Measurements from ENCODE around the gene UGCG. TPM values are rescaled to one million over a fixed set of nuclear protein-coding genes. Genes with fewer than 3 reads are reported as not detected.

The UGCG gene
- total and polyA plus RNA-seq, 10 of the 15 experiments (the other 5 are each of a cell fraction or from before 2014, with no cell fraction given) = 21.7 to 96.6 (median 48.9) TPM

DNA sequence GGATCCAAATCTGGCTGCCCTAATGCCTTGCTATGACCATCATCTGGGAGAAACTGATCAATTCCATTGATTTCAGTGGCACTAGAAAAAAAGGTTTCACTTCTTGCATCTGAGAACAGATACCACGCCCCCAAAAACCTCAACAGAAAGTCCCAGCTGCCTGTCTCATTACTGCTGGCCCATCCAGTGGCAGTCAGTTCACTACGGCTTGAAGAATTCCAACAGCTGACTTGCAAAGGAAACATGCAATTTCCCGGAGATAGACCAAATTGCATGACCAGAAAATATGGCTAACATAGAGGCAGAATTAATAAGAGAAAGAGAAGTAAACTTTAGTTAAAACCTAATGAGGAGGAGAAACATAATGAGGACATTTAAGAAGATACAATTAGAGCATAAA lies 48.6 kb downstream of the UGCG start (continued):
- TF ChIP-seq, protein P1, sequence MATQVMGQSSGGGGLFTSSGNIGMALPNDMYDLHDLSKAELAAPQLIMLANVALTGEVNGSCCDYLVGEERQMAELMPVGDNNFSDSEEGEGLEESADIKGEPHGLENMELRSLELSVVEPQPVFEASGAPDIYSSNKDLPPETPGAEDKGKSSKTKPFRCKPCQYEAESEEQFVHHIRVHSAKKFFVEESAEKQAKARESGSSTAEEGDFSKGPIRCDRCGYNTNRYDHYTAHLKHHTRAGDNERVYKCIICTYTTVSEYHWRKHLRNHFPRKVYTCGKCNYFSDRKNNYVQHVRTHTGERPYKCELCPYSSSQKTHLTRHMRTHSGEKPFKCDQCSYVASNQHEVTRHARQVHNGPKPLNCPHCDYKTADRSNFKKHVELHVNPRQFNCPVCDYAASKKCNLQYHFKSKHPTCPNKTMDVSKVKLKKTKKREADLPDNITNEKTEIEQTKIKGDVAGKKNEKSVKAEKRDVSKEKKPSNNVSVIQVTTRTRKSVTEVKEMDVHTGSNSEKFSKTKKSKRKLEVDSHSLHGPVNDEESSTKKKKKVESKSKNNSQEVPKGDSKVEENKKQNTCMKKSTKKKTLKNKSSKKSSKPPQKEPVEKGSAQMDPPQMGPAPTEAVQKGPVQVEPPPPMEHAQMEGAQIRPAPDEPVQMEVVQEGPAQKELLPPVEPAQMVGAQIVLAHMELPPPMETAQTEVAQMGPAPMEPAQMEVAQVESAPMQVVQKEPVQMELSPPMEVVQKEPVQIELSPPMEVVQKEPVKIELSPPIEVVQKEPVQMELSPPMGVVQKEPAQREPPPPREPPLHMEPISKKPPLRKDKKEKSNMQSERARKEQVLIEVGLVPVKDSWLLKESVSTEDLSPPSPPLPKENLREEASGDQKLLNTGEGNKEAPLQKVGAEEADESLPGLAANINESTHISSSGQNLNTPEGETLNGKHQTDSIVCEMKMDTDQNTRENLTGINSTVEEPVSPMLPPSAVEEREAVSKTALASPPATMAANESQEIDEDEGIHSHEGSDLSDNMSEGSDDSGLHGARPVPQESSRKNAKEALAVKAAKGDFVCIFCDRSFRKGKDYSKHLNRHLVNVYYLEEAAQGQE (IDR thresholded peaks at IDR 0.05; ENCODE audit: low read depth, low read length) = no peak
- TF ChIP-seq POU2F2 (IDR thresholded peaks at IDR 0.05; ENCODE audit: borderline replicate concordance, low read depth, low read length) (no peak), HDAC2 (IDR thresholded peaks at IDR 0.05) (no peak), BCL11A (IDR thresholded peaks at IDR 0.05; ENCODE audit: low read depth, low read length) (peak; percentile 87), SMARCA5 (IDR thresholded peaks at IDR 0.05) (no peak), RAD51 (IDR thresholded peaks at IDR 0.05) (no peak), JUND (IDR thresholded peaks at IDR 0.05; ENCODE audit: low read depth, low read length) (no peak), POLR2AphosphoS5 (IDR thresholded peaks at IDR 0.05; ENCODE audit: low read length) (no peak), STAT1 (conservative IDR thresholded peaks at IDR 0.05) (no peak), RAD21 (IDR thresholded peaks at IDR 0.05; ENCODE audit: insufficient read depth, low read depth, low read length) (no peak), PAX8 (IDR thresholded peaks at IDR 0.05) (no peak), IRF5 (IDR thresholded peaks at IDR 0.05; ENCODE audit: borderline replicate concordance) (no peak), POLR2A (IDR thresholded peaks at IDR 0.05; ENCODE audit: low read depth, low read length) (no peak), CEBPB (IDR thresholded peaks at IDR 0.05; ENCODE audit: borderline replicate concordance in 1 of 2, low read depth in 2 of 2, low read length in 2 of 2) (no peak), CREM (IDR thresholded peaks at IDR 0.05; ENCODE audit: low read depth) (peak; percentile 44; the same call in 1 of the 2 replicates), ZNF622 (IDR thresholded peaks at IDR 0.05) (no peak), SMC3 (IDR thresholded peaks at IDR 0.05; ENCODE audit: borderline replicate concordance, low read length) (no peak; the same call in 1 of the 2 replicates), NFXL1 (IDR thresholded peaks at IDR 0.05; ENCODE audit: borderline replicate concordance) (no peak), PML (IDR thresholded peaks at IDR 0.05; ENCODE audit: low read length) (no peak), TBL1XR1 (IDR thresholded peaks at IDR 0.05; ENCODE audit: low read depth, low read length) (no peak), SREBF2 (IDR thresholded peaks at IDR 0.05; ENCODE audit: low read length) (no peak), RB1 (IDR thresholded peaks at IDR 0.05; ENCODE audit: borderline replicate concordance) (no peak), CREB1 (IDR thresholded peaks at IDR 0.05; ENCODE audit: low read depth) (no peak), RFX5 (IDR thresholded peaks at IDR 0.05; ENCODE audit: low read depth, low read length) (no peak)
- TF ChIP-seq, protein P2, sequence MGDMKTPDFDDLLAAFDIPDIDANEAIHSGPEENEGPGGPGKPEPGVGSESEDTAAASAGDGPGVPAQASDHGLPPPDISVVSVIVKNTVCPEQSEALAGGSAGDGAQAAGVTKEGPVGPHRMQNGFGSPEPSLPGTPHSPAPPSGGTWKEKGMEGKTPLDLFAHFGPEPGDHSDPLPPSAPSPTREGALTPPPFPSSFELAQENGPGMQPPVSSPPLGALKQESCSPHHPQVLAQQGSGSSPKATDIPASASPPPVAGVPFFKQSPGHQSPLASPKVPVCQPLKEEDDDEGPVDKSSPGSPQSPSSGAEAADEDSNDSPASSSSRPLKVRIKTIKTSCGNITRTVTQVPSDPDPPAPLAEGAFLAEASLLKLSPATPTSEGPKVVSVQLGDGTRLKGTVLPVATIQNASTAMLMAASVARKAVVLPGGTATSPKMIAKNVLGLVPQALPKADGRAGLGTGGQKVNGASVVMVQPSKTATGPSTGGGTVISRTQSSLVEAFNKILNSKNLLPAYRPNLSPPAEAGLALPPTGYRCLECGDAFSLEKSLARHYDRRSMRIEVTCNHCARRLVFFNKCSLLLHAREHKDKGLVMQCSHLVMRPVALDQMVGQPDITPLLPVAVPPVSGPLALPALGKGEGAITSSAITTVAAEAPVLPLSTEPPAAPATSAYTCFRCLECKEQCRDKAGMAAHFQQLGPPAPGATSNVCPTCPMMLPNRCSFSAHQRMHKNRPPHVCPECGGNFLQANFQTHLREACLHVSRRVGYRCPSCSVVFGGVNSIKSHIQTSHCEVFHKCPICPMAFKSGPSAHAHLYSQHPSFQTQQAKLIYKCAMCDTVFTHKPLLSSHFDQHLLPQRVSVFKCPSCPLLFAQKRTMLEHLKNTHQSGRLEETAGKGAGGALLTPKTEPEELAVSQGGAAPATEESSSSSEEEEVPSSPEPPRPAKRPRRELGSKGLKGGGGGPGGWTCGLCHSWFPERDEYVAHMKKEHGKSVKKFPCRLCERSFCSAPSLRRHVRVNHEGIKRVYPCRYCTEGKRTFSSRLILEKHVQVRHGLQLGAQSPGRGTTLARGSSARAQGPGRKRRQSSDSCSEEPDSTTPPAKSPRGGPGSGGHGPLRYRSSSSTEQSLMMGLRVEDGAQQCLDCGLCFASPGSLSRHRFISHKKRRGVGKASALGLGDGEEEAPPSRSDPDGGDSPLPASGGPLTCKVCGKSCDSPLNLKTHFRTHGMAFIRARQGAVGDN (IDR thresholded peaks at IDR 0.05) = no peak; the same call in 1 of the 2 replicates
- TF ChIP-seq, protein P3, sequence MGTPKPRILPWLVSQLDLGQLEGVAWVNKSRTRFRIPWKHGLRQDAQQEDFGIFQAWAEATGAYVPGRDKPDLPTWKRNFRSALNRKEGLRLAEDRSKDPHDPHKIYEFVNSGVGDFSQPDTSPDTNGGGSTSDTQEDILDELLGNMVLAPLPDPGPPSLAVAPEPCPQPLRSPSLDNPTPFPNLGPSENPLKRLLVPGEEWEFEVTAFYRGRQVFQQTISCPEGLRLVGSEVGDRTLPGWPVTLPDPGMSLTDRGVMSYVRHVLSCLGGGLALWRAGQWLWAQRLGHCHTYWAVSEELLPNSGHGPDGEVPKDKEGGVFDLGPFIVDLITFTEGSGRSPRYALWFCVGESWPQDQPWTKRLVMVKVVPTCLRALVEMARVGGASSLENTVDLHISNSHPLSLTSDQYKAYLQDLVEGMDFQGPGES (IDR thresholded peaks at IDR 0.05) = no peak

Measured in GM12878 (cell line).